HG02885 (cell line): ENCODE measurements around the gene ZFYVE21.
"Not testable (repeated sequence)": the region's sequence is repeated elsewhere in the genome, so short reads cannot be mapped to it uniquely, and the experiment has no call there.

Source experiments
- ATAC-seq: cut with Tn5 transposase; IDR thresholded peaks from one replicate; pipeline ENCODE4 v1.9.1; 2021; ENCODE audit warnings: mild to moderate bottlenecking; ENCODE audit not compliant: unreplicated experiment, poor library complexity

The ZFYVE21 gene

DNA sequence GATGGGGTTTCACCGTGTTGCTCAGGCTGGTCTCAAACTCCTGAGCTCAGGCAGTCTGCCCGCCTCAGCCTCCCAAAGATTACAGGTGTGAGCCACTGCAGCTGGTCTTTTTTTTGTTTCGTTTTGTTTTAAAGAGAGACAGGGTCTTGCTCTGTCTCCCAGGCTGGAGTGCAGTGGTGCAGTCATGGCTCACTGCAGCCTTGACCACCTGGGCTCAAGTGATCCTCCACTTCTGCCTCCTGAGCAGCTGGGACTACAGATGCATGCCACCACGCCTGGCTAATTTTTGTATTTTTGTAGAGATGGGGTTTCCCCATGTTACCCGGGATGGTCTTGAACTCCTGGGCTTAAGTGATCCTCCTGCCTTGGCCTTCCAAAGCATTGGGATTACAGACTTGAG is 24.0 kb upstream of the ZFYVE21 start:
- not testable (repeated sequence) for ATAC-seq

DNA sequence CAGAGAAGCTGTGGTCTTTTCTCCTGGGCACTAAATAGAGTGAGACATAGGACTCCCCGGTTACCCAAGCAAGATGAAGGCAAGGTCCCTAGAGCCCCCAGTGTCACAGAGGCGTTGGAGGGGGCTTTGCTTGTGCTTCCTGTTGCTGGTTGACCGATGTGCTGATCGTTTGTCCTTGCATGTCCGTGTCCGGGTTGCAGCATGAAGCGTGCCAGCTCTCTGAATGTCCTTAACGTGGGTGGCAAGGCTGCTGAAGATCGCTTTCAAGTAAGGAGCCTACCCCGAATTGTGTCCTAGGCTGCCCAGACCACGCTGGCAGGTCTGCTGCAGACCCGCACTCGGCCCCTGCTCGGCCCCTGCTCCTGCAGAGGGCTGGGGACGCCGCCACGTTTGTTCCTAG is 23.5 kb upstream of the ZFYVE21 start:
- ATAC-seq: no peak

DNA sequence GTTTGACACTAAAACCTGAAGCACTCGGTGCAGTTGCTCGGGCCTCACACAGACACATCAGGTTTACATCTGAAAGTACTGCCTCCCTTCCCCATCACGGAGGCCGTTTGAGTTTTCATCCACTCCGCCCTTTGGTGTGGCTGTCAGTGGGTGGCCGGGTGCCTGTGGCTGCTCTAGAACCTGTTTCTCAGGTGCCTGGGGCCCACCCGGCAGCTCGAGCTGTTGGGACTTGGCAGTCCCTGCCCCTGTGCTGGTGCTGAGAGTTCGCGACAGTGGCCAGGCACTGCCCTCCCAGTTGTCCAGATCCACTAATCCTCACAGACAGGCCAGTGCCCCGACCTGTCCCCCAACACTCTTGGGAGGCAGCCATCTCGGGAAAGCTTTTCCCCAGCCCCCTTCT is 22.7 kb upstream of the ZFYVE21 start:
- ATAC-seq: no peak

DNA sequence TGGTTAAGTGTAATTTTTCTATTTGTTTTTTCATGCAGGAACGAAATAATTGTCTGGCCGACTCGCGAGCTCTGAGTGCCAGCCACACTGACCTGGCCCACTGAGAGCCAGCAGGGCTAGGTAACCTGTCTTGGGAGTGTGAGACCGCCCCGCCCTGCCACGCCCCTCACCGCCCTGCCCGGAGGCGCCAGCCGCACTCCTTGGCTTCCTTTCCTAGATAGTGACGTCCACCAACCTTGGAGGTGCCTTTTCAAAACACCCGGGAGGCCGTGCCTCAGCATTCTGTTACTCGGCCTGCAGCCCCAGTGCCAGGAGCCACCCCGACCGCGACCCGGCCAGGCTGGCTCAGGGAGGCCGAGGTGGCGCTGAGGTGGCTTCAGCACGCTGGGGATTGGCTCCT is 22.1 kb upstream of the ZFYVE21 start:
- no peak for ATAC-seq

DNA sequence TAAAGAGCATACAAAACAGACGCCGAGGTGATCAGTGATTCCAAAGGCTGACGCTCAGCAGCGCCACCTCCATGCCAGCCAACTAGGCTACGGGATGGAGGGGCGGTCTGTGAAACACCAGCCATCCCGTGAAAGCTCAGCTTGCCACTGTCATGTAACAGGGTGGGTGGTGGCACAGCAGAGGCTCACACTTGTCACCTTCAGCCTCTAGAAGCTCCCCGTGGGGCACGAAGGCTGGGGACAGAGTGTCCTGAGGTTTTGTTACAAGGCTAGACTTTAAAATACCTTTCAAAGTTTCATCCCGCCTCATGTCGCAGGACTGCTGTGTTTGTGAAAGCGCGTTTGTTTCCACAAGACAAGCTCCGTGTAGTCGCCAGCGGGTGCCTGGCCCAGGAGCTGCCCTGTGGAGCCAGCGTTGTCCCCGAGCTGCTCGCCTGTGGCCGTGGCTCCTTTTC is 21.0 kb upstream of the ZFYVE21 start:
- no peak for ATAC-seq

DNA sequence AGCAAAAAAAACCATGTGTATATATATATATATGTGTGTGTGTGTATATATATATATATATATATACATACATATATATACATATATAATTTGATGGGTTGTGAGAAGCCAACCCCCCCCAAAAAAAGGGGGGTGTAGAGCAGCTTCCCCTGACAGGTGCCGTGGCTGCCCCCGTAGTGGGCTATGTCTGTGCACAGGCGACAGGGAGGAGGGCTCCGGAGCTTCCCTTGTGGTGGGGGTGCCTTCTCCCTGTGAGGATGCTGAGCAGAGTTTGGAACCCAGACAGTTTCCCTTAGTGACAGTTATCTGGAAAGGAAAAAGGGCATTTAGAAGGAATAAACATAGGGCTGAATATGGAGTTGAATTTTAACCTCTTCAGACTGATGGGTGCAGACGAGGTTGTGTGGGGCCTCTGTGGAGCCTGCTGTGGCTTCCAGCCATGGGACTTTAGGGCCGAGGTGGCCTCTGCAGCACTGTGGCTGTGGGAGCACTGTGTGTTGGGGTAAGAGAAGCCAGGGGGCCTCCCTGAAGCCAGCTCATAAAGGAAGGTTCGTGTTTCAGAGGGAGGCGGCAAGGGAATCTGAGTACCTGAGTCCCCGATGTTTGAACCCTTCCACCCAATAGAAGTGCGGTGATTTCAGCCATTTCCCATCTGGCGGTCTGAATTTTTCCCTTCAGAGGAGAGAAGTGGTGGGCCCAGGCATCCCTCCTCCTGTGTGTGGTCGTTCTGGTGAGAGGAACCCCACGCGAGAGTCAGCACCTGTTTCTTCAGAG is 20.1 kb upstream of the ZFYVE21 start:
- ATAC-seq: no peak

DNA sequence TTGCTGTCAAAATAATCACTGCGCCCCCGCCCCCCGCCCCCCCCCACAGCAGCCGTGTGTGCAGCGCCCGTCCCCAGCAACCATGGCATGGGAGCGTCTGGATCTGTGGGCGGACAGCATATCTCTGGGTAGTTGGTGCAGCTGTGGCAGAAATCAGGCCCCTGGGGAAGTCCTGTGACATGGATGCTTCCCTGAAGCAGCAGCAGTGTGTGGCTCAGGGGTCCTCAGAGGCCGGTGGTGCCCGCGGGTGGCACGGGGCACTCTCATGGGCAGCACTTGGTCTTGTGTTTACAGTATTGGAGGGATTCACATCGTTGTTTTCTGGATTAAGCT is 19.6 kb upstream of the ZFYVE21 start:
- no peak for ATAC-seq

DNA sequence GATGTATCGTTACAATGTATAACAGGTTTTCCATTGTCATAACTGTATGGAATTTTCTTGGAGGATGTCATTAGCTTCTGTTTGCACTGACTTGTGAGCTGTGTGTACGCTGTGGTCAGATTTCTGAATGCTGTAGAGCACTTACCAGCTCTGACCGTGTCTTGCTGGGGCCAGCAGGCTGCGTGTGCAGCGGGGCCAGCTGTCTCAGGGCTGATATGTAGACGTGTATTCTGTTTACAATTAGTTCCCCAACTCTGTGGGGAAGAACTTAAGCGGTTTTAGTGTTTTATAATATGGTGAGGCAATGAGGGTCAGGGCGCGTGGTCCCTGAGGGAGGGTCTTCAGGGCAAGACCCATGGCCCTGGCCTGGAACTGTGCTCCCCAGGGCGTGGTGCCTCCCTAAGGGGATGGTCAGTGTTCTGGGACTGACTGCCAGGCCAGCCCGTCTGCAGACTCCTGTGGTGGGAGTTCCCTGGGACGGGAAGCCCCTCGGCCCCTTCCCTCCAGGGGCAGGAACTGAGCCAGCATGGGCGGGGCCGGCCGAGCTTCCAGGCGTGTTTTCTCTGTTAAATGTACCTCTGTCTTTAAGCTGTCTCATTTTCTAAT is 19.0 kb upstream of the ZFYVE21 start:
- no peak for ATAC-seq

DNA sequence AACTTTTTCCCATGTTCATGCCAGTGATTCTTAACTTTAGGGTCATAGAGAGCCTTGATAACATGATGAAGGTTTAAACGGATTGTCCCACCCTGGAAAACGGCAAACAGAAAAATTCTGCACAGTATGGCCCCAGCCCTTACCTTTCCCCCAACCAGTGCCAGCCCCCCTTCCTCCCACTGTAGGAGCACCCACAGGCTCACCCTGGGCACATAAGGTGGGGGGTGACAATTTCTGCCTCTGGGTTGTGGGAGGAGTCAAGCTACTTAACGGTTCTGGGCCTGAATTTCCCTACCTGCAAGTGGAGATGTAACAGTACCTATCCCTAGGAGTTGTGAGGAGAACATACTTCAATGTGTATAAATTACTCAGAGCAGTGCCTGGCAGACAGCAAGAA is 18.4 kb upstream of the ZFYVE21 start:
- no peak for ATAC-seq

DNA sequence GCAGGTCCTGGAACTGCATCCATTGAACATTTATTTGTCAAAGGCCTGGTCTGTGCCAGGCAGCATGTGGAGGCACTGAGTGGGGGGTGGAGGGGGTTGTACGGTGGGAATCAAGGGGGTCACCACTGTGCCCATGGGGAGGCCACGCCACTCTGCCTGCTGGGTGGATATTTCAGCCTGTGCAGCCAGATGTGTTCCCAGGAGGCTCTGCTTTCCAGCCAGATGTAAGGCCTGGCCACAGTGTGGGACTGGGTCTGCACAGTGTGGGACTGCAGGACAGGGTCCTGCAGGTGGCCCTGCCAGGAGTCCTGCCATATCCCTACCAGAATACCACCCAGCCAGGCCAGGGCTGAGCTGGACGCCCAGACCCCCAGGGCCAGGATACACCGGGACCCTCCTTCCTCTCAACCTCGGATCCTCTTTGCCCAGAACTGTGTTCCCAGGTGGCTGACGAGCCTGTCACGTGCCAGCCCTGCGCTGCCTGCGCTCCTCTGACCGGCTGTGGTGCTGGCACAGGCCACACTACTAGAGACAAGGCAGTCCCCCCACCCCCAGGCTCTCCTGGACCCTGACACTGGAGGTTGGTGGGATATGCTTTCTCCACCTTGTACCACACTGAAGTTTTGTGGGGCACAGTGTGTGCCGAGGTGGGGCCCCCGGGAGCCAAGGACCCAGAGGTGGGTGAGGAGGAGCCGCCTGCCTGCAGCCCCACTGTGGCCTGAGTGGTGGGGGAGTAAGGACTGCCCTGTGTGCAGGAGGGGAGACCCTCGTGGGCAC is 17.8 kb upstream of the ZFYVE21 start:
- no peak for ATAC-seq

DNA sequence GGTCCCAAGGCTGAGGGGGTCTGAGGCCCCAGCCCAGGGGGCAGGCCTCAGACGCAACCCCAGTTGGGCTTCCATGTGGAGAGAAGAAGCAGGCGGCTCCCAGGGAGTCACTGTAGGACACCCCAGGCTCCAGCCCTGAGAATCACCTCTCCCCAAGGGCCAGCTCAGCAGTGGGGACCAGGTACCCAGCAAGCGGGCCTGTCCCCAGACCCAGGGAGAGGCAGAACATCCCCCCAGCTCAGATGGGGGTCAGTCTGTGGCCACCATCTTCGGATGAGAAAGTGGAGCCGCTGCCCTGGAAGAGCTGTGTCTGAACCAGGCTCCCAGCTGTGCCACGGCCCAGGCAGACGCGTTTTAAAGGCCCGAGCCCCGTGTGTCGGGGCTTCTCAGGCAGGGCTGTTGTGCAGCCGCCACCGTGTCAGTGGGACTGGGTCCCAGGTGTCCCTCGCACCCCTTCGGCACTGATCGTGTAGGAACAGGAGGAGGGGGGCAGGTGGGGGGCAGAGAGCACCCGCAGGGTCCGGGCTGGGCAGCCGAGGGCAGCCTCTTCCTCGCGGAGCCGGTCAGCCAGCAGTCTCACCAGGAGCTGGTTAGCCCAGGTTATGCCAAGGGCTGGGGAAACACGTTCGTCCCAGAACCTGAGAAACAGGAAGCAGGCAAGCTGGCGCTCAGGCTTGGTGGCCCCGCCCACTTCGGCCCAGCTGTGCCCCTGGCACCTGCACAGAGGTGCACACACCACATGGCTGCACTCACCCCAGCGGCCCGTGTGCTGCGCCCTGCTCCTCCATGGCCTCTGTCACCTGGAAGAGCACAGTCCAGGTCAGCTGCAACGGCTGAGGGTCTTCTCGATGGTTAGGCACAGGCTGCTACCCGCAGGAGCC is 17.0 kb upstream of the ZFYVE21 start:
- no peak for ATAC-seq

DNA sequence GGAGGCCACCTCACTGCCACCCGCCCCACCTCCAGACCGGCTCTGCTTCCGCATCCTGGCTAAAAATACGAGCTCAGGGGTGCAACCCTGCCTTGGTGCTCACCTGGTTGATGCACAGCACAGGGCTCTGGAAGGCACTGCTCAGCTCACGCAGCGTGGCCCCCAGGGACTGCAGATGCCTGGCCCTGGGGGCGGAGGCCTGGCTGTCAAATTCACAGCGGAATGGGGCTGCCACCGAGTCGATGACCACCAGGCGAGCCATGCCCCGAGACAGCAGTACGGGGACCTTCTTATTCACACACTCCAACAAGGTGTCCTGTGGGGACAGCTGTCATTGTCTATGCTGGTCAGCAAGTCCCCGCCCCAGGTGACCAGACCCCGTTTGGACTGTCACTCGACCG is 16.3 kb upstream of the ZFYVE21 start:
- ATAC-seq: no peak

DNA sequence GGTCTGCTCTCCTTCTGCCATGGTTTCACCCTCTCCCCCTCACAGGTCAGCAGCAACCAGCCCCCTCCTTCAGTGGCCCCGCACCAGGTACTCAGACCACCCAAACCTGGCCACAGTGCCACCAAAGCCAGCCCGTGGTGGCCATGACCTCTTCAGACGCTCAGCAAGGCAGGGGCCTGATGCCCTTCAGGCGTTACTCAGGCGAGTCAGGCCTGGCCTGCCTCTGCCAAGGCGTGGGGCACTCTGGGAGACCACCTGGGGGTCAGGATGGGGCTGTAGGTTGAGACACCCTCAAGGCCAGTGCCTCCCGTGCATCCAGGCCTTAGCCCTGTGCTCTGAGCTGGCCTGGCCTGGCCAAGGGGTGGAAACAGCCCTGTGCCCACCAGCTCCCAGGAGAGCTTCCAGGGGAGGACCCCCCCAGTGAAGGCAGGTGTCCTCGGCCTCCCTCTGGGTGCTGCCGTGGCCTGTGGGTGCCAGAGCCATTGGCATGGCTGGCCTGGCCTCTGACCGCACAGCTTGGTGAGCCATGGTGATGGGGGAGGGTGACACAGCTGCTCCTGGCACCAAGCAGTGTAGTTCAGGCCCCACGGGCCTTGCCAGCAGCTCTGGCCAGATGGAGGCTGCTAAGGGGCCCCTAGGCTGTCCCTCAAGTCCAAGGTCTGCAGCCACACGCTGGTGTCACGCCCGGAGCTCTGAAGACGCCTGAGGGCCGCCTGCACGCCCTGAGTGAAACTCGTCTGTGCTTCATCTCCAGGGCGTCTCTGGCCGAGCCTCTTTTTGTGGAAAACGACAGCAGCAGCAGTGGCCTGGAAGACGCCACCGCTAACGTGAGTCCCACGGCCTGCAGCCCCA is 15.5 kb upstream of the ZFYVE21 start:
- no peak for ATAC-seq

DNA sequence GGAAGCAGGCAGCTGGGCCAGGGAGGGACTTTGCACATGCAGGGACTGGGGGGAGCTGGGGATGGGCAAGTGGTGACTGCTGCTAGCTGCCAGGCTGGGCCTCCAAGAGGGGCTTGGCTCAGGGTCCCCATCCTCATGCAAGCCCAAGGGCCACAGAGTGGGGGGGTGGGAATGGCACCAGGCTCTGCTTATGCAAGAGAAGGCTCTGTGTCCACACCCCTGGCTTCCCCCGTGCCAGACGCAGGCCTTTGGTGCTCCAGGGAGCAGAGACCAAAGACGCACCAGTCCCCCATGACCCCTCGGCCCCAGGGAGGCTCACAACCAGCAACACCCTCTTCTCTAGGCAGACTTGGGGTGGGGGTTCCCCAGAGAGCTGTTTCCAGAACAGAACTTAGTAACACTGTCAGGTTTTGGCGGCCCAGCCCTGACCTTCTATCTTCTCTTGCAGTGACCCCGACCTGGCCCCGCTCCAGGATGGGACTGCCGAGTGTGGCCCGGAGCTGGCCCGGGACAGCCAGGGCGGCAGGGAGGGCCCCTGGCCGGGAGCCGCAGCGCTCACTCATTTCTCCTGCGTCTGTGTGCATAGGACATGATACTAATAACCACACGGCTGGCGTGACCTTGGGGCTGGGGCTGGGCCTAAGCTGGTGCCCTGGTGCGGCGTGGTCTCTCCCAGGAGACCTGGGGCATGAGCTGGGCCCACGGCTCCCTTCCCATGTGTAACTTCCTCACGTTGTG is 14.7 kb upstream of the ZFYVE21 start:
- no peak for ATAC-seq

DNA sequence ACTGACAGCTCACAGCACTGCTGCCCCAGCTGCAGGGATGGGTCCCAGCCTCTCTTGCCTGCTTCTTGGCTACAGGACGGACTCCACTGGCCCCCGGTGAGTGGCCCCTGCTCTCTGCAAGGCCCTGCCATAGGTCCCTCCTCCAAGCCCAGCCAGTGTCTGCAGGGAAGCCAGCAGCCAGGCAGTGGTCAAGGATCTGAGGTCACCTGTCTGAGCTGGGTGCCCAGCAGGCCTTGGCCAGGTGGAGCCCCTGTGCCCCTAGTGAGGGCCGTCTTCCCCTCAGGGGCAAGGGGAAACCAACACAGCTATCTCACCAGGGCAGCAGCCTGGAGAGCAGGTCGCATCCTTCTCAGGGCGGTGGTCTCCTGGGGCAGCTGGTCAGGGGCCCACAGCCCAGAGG is 13.5 kb upstream of the ZFYVE21 start:
- ATAC-seq: no peak

DNA sequence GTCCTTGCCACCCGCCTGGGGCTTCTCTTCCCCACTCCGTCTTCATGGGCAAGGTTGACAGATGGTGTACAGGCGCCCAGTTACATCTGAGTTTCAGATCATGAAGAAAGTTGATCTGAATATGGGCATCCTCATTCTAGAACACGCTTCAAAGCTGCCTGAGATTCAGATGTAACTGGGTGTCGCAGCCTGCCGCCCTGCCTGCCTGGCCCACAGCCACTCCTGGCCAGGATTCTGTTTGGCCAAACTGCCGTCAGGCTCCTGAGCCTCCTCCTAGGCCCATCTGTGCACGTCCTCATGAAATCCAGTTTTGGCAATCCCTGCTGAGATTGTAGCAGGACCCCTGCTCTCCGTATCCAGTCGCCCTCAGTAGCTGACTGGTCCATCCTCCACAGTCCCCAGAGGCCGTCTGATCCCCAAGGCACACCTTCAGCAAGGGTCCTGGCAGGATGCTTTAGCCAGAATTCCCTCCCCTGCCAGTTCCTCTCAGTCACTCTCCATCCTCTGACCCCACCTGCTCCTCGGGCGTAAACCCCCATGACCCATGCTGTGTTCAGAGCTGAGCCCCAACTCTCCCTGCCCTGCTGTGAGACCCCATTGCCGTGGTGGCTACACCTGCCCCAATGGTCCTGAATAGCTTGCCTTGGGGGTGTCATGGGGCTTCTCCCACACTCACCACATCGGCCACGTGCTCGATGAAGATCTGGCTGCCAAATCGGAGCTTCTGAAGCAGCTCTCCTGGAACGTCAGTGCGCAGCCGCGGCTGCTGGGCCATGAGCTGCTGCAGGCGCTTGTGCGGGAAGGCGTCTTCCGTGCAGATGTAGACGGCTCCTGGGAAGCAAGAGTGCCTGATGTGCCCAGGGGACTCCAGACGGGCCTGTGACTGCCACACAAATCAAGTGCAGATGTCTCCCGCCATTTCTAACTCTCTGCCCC is 12.8 kb upstream of the ZFYVE21 start:
- no peak for ATAC-seq

DNA sequence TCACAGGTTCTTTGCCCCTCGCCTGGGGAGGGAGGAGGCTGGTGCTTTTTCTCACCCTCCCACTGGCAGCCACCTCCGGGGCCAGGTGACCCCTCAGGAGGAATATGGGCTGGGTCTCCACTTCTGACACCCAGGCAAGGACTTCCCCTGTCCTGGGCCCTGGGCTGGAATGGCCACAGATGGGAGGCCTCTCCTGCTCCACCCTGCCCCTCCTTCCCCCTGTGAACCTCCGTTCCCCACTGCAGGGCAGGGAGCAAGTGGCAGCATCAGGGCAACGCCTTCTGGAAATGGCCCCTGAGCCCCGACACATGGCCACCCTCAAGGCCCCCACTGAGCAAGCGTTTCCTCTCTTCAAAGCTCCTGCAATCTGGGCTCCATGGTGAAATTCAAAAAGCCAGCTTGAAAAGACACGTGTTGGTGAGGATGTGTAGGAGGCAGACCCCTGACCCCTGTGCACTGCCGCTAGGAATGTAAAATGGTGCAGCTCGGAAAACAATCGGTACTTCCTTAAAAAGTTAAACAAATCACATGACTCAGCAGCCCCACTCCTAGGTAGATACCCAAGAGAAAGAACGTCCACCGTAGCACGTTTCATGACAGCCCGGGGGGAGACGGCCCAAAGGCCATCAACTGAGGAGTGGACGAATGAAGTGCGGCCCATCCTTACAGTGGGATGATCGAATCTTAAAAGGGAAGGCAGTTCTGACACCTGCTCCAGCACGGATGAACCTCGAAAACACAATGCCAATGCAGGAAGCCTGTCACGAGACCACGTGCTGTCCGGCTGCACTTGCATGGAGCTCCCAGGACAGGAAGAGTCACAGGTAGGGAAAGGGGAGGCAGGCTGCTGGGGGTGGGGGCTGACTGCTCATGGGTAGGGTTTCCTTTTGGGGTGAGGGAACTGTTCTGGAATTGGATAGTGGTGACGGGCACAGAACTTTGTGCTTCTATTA is 11.9 kb upstream of the ZFYVE21 start:
- no peak for ATAC-seq
